HG02759 (cell line): ENCODE measurements around the gene SPPL2B.
A peak's percentile ranks its signal among the peaks of the same experiment; 100 is the strongest.

Experiments
- ATAC-seq: cut with Tn5 transposase; IDR thresholded peaks from one replicate; pipeline ENCODE4 v1.9.1; 2021; ENCODE audit warnings: mild to moderate bottlenecking, moderate library complexity; ENCODE audit not compliant: unreplicated experiment

Gene SPPL2B

DNA sequence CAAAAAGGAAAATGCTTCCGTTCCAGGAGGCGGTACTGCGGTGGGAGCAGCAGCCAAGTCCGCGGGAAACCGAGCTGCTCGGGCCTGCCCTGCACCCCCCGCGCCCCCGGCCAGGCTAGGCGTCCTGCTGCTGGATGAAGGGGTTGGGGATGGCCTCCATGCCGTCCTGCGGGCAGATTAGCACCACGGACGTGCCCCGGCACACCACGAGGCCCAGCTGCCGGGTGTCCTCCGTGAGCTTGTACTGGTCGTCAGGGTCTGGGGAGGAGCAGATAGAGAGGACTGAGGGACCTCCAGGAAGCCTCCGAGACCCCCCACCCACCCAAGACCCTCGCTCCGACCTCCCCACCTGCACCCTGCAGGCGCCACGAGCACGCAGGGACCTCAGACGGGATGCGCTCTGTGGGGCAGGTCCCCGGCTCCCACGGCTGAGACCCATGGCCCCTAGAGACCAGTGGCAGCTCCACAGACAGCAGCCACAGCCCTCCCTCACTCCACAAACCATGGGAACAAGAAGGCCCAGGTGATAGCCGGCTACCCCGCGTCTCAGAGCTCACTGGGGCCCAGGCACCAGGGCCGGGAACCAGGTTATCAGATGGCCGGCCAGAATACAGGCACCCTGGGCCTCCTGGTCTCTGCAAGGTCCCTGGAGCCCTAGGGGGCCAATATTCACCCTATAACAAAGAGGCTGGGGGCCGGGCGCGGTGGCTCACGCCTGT lies 6.8 kb upstream of the SPPL2B start:
- no peak for ATAC-seq

- no peak for ATAC-seq
These were observed 4.8 kb upstream of the SPPL2B start for GRCh38 chr19:2323707-2324106.

DNA sequence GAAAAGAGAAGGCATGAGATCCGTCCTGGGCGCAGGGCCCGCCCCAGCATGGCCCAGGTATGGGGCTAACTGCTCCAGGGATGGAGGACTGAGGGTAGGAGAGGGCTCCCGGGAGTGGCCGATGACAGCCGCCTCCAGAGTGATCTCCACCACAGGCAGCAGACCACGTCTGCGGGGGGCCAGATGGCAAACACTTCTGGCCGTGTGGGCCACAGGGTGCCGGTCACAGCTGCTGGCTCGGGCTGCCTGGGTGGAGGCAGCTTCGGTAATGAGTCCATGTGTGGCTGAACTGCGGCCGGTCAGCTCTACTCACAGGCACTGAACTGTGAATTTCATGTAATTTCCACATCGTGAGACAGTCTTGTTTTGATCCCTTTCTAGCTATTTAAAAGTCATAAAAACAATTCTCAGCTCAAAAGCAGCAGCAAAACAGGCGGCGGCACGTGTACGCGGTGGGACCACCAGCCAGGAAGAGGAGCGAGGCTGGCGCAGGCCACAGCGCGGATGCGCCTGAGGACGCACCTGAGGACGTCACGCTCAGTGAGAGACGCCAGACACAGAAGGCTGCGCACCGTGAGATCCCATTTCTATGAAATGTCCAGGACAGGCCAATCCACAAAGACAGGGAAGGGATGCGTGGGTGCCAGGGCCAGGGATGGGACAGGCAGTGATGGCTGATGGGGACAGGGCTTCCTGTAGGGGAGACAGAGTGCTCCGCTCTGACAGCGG lies 4.1 kb upstream of the SPPL2B start:
- no peak for ATAC-seq

DNA sequence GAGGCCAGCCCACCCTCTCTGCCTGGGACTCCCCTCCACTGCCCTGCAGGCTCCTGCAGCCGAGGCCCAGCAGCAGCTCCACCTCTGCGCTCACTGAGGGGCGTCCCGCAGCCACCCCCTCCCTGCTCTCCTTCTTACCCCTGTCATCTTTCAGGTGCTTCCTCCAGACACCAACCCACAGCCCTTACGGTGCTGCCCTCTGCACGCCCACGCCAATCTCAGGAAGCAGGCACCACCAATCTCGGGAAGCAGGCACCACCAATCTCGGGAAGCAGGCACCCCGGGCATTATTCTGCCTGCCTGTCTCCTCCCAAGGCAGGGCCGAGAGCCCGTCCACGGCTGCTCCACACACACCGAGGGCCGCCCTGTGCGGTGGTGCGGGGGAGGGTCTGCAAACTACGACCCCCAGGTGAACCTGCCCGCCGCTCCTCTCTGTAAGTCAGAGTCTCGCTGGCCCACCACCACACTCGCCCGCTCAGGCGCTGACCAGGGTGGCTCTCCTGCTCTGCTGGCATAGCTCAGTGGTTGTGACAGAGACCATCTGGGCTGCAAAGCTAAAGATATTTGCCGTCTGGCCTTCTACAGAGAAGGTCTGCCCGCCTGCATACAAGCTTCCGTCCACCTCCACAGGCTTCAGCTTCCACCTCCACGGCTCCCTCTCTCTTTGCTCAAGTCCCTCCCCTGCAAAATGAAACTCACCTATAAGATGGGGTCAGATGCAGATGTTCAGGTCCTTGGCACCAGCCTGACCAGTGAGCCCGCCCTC lies 3.0 kb upstream of the SPPL2B start:
- no peak for ATAC-seq

GRCh38 chr19:2326699-2327360 lies 1.7 kb upstream of the SPPL2B start:
- ATAC-seq: no peak

DNA sequence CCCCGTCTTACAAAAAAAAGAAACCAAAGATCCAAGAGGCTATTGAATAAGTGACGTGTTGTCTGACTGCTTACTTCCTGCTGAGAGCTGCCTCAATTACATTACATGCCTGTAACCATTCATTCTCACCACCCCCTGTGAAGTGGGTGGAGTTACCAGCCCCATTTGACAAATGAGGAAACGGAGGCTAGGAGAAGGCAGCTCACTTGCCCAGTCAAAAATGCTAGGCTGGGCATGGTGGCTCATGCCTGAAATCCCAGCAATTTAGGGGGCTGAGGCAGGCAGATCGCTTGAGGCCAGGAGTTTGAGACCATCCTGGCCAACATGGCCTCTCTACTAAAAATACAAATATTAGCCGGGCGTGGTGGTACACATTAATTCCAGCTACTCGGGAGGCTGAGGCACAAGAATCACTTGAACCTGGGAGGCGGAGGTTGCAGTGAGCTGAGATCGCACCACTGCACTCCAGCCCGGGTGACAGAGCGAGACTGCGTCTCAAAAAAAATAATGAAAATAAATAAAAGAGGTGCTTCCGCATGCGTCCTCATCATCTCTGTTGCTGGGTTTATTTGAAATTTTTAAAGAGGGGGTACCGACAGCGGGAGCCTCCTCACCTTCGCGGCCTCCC lies 597 bp upstream of the SPPL2B start:
- no peak for ATAC-seq

DNA sequence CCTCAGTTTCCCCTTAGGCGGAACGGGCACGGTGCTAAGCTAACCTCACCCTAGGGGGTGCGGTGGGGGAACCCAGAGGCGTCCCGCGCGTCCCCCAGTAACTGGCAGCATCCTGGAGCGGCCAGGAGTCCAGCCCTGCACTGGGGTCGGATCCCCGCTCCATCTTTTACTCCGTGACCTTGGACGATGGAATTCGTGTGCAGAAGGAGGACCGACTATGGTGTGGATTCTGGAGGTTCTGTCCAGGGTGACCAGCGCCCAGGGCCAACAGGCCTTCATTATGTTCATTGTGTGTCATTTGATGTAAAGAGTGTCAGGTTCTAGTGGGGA lies 630 bp downstream of the SPPL2B start:
- no peak for ATAC-seq

GRCh38 chr19:2329501-2329916 lies 1.0 kb downstream of the SPPL2B start:
- ATAC-seq: no peak

DNA sequence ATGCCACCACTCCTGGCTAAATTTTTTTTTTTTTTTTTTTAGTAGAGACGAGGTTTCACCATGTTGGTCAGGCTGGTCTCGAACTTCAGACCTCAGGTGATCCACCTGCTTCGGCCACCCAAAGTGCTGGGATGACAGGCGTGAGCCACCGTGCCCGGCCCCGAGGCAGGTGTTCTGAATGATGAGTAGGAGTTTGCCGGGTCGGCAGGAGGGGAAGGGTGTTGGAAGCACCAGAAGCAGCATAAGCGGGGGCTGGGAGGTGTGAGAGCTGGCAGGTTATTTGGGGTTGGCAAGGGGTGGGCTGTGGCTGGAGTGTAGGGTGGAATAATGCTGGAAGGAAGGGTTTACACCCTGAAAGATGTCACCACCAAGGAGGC lies 1.8 kb downstream of the SPPL2B start:
- ATAC-seq: no peak

- no peak for ATAC-seq
These were observed 2.3 kb downstream of the SPPL2B start for GRCh38 chr19:2330632-2331284.

DNA sequence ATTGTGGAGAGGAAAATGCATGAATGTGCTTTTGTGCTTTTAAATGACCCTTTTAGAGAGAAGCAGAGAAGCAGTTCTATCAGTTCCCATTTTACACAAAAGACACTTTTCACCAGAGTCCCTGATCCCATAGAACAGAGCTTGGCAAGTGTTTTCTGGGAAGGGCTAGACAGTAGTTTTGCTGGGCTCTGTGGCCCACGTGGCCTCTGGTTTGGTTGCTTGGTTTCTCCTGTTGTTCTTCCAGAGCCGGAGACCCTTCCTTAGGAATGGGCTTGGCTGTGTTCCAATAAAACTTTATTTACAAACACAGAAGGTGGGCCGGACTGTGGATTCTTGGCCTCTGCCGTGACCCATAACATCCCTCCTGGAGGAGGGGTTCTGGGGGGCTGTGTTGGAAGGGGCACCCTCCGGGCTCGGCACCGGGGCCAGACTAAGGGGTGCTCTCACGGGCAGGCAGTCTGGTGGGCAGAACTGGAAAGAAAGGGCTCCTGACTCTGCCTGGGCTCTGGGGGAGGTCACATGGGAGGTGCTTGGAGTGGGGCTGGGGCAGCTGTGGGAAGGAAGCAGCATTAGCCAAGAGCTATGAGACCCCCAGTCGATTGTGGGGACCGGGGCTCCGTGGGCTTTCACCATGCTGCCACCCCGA lies 3.2 kb downstream of the SPPL2B start:
- ATAC-seq: no peak

DNA sequence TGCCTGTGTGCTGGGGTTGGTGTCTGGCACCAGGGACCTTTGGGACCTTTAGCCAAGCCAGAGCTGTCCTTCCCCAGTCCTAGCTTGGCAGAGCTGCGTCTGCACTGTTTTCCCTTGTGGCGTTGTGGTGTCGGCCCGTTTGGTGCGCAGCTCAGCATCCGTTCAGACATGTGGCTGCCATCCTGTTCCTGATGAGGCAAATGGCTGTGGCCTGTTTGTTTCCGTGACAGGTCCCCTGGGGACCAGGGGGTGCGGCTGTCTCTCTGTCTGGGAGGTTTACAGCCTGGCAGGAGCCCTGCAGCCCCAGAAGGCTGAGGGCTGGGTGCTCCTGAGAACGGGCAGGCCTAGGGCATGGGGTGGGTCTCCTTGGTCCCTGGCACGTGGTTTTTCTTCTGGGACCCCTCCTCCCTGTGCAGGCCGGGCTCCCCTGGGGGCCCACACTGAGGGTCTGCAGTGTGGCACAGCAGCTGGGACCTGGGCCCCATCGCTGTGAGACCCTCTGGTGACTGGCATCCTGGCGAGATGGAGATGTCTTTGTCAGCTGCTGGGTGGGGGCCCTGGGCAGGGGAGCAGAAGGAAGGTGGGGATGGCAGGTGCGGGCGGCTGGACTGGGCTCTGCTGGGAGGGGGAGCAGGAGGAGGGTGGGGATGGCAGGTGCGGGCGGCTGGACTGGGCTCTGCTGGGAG lies 4.0 kb downstream of the SPPL2B start:
- ATAC-seq: peak; percentile 41

DNA sequence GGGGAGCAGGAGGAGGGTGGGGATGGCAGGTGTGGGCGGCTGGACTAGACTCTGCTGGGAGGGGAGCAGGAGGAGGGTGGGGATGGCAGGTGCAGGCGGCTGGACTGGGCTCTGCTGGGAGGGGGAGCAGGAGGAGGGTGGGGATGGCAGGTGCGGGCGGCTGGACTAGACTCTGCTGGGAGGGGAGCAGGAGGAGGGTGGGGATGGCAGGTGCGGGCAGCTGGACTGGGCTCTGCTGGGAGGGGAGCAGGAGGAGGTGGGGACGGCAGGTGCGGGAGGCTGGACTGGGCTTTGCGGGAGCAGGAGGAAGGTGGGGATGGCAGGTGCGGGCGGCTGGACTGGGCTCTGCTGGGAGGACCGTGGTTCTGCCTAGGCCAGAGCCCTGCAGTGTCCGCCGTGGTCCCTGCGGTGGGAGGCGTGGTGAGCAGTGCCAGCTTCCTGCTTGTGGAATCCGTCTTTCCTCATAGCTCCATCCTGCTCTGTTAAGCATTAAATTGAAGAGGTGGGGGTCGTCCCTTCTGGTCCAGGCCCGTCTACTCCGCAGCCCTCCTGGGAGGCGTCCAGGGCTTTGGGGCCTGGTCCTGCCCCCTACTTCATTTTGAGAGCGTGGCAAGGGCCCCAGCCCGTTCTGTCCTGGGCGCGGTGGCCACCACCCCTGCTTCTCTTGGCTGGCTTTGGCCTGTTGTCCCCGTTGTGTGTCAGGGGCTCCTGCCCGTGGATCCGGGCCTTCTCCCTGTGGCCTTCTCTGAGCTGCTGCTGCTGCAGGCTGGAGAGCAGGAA lies 4.7 kb downstream of the SPPL2B start:
- no peak for ATAC-seq

DNA sequence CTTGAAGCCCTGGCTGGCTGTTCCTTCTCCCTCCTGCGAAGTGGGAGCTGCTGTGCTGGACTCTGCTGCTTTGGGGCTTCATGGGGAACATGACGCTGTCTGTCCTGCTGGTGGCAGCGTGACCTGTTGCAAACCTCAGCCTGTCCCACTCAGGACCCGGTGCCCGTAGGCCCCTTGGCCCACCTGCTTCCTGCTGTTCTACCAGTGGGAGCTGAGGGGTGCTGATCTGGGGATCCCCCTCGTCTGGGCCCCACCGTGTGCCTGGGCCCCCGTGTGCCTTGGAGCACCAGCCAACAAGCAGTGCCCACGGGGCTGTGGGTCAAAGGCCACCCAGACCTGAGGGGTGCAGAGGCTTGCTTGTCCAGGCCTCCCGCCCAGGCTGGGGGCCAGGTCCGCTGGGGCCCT lies 5.3 kb downstream of the SPPL2B start:
- ATAC-seq: no peak

GRCh38 chr19:2334426-2334825 lies 5.9 kb downstream of the SPPL2B start:
- ATAC-seq: no peak

GRCh38 chr19:2334986-2335846 lies 6.7 kb downstream of the SPPL2B start:
- ATAC-seq: no peak

GRCh38 chr19:2335848-2336247 lies 7.4 kb downstream of the SPPL2B start:
- ATAC-seq: no peak
